Measurements from ENCODE around the gene ATP5PB.

The ATP5PB gene

GRCh38 chr1:111446967-111447892 lies 2.0 kb upstream of the ATP5PB start:
- DNase-seq (ENCODE audit: low read depth) = no peak

- no peak for DNase-seq (ENCODE audit: low read depth)
Observed at GRCh38 chr1:111448482-111448917, 764 bp upstream of the ATP5PB start.

- DNase-seq (ENCODE audit: low read depth) = no peak
Observed at GRCh38 chr1:111449703-111450017, 396 bp downstream of the ATP5PB start.

- no peak for DNase-seq (ENCODE audit: low read depth)
Observed at GRCh38 chr1:111450185-111450584, 921 bp downstream of the ATP5PB start.

GRCh38 chr1:111452581-111452980 lies 3.3 kb downstream of the ATP5PB start:
- DNase-seq (ENCODE audit: low read depth) = no peak

GRCh38 chr1:111453706-111454105 lies 4.4 kb downstream of the ATP5PB start:
- peak; percentile 18 for DNase-seq (ENCODE audit: low read depth)

GRCh38 chr1:111454859-111455641 lies 5.8 kb downstream of the ATP5PB start:
- no peak for DNase-seq (ENCODE audit: low read depth)

- DNase-seq (ENCODE audit: low read depth) = no peak
Observed at GRCh38 chr1:111455642-111456031, 6.4 kb downstream of the ATP5PB start.

GRCh38 chr1:111461765-111462164 lies 12.5 kb downstream of the ATP5PB start:
- DNase-seq (ENCODE audit: low read depth) = no peak

GRCh38 chr1:111462370-111463028 lies 13.2 kb downstream of the ATP5PB start:
- no peak for DNase-seq (ENCODE audit: low read depth)

GRCh38 chr1:111463029-111463683 lies 13.9 kb downstream of the ATP5PB start:
- DNase-seq (ENCODE audit: low read depth) = peak; percentile 14

- DNase-seq (ENCODE audit: low read depth) = no peak
Observed at GRCh38 chr1:111465754-111466153, 16.5 kb downstream of the ATP5PB start.

- no peak for DNase-seq (ENCODE audit: low read depth)
Observed at GRCh38 chr1:111466480-111466879, 17.2 kb downstream of the ATP5PB start.

GRCh38 chr1:111467865-111468716 lies 18.8 kb downstream of the ATP5PB start:
- no peak for DNase-seq (ENCODE audit: low read depth)

GRCh38 chr1:111468717-111469100 lies 19.4 kb downstream of the ATP5PB start:
- DNase-seq (ENCODE audit: low read depth) = no peak

GRCh38 chr1:111469539-111469938 lies 20.3 kb downstream of the ATP5PB start:
- no peak for DNase-seq (ENCODE audit: low read depth)

GRCh38 chr1:111470596-111470995 lies 21.3 kb downstream of the ATP5PB start:
- no peak for DNase-seq (ENCODE audit: low read depth)

- no peak for DNase-seq (ENCODE audit: low read depth)
Observed at GRCh38 chr1:111471012-111471411, 21.7 kb downstream of the ATP5PB start.

GRCh38 chr1:111471538-111471937 lies 22.3 kb downstream of the ATP5PB start:
- no peak for DNase-seq (ENCODE audit: low read depth)

GRCh38 chr1:111474106-111474505 lies 24.8 kb downstream of the ATP5PB start:
- no peak for DNase-seq (ENCODE audit: low read depth)

GRCh38 chr1:111474521-111474920 lies 25.3 kb downstream of the ATP5PB start:
- no peak for DNase-seq (ENCODE audit: low read depth)
